T47D (cell line): ENCODE measurements around the gene FNTB.
"Not testable (repeated sequence)": the region's sequence is repeated elsewhere in the genome, so short reads cannot be mapped to it uniquely, and the experiment has no call there.

Experiments used
- DNase-seq, 2 experiments: peaks; one replicate each; pipeline versions ENCODE4 v3.0.0 to v3.0.0-alpha.2; 2011 to 2012; ENCODE audit warnings: low read depth in 1 of 2, low spot score in 1 of 2
- JUND ChIP-seq: IDR thresholded peaks from 2 replicates; pipeline ENCODE4 v1.6.1; 2012; ENCODE audit warnings: low read depth
- in situ Hi-C: cut with HindIII; loops from 2 replicates; pipeline ENCODE4 v1.10.0; 2016; ENCODE audit warnings: low sequenced_read_pairs, low pct_unique_long_range_greater_than_20kb

Gene FNTB

GRCh38 chr14:65015391-65015790 lies 28.7 kb downstream of the FNTB start:
- DNase-seq = no peak
- in situ Hi-C loops = no loop called here
- no peak for TF ChIP-seq JUND

GRCh38 chr14:65016471-65016870 lies 29.8 kb downstream of the FNTB start:
- no peak for TF ChIP-seq JUND

GRCh38 chr14:65019944-65020566 lies 33.4 kb downstream of the FNTB start:
- DNase-seq = peak; percentile 35 to 77
- TF ChIP-seq JUND = no peak
- in situ Hi-C loops = no loop called here

More at GRCh38 chr14:65016471-65016870, 29.8 kb downstream of the FNTB start:
- in situ Hi-C loops = no loop called here
- no peak for DNase-seq

DNA sequence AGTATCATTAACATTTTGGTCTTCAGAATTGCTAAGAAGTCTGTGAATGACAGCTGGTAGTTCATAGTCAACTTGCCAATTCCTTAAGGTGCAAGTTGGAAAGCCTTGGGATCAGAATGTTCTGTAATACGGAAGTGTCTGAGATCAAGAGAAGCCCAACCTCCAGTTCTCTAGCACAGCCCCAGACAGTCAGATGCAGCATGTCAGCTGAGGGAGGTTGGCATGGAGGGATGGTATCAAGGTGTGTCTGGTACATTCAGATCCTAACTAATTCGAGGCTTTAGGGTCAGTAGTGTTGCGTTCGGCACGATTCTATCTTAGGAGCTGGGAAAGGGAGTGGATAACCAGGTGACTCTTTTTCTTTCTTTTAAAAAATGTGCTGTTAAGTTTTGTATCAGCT lies 38.3 kb downstream of the FNTB start:
- no peak for DNase-seq
- TF ChIP-seq JUND = no peak
- in situ Hi-C loops = no loop called here

DNA sequence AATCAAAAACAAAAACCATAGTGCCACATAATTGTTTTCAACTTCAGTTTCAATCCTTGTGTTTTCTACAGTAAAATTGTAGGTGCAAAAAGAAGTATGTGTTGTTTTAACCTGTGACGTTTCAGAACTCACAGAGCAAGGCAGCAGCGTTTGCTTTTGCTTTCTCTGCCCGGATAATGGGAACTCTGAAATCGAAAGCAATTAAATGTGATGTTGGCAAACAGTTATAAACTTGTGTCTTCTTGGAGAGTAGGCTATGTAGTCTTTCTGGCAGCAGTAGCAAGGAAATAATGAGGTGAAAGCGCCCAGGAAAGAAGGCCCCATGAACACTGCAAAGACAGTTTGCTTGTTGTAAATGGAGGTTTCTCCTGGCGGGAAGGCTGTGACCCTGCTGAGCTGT lies 39.1 kb downstream of the FNTB start:
- no peak for TF ChIP-seq JUND
- in situ Hi-C loops = no loop called here
- DNase-seq = no peak

DNA sequence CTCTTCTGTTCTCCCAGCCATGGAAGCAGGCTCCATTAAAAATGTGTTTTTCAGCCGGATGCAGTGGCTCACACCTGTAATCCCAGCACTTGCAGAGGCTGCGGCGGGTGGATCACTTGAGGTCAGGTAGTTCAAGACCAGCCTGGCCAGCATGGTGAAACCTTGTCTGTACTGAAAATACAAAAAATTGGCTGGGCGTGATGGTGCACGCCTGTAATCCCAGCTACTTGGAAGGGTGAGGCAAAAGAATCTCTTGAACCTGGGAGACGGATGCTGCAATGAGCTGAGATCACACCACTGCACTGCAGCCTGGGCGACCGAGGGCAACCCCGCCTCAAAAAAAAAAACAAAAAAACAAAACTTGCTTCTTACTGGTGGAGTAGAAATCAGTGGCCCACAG lies 39.8 kb downstream of the FNTB start:
- in situ Hi-C loops = no loop called here
- no peak for TF ChIP-seq JUND
- no peak for DNase-seq

DNA sequence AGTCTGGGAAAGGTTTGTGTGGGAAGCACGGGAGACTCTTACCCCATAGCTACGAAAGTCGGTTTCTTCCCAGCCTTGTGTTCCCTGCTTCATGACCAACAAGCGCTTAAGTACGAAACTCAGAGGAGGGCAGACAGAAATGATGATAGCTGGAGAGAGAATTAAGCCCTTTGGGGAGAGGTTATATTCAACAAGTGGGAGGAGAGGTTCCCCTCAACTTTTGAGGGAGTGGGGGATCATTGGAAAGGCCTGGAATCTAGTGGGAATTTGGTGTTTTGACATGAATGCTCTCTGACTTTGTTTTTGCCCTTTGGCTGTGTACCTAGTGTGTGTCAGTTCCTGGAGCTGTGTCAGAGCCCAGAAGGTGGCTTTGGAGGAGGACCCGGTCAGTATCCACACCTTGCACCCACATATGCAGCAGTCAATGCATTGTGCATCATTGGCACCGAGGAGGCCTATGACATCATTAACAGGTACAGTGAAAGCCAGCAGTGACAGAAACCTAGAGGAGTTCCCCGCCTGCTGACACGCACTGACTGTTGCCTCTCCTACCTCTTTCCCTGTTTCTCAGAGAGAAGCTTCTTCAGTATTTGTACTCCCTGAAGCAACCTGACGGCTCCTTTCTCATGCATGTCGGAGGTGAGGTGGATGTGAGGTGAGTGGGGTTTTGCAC lies 40.6 kb downstream of the FNTB start:
- DNase-seq = no peak
- TF ChIP-seq JUND = no peak
- in situ Hi-C loops = no loop called here

DNA sequence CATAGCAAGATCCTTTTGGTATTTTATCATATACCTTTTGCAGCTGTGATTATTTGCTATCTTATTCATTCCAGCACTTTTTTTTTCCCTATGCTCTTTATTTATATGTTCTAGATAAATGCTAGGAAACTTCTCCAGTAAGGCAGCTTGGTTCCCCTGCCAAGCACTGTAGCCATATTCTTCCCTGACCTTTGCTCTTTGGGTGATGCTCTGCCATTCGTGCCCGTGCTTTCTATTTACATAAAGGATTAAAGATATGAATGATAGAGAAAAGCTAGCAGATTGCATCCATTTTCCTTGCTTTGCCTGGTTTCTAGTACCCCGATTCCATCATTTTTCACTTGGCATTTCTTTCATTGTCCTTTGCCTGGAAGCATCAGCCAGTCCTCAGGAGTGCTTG lies 42.2 kb downstream of the FNTB start:
- no peak for DNase-seq
- in situ Hi-C loops = no loop called here
- TF ChIP-seq JUND = no peak

DNA sequence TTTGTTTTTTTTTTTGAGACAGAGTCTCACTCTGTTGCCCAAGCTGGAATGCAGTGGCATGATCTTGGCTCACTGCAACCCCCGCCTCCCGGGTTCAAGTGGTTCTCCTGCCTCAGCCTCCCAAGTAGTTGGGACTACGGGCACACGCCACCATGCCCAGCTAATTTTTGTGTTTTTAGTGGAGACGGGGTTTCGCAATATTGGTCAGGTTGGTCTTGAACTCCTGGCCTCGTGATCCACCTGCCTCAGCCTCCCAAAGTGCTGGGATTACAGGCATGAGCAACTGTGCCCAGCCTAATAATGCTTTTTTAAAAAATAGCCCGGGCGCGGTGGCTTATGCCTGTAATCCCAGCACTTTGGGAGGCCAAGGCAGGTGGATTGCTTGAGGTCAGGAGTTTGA lies 44.6 kb downstream of the FNTB start:
- in situ Hi-C loops, DNase-seq: not testable (repeated sequence)

DNA sequence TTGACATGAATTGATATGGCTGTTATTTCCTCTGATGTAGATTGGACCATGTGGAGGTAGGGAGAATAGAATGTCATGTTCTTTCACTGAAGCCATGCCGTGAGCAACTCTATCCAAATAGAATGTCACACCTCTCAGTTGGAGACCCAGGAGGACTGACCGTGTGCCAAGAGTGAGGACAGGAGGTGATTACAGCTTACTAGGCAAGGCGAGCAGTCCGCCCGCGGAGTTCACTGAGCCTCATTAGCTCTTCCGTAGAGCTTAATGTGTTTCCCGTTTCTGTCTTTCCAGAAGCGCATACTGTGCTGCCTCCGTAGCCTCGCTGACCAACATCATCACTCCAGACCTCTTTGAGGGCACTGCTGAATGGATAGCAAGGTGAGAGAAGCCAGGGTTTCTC lies 45.6 kb downstream of the FNTB start:
- TF ChIP-seq JUND = no peak
- no peak for DNase-seq
- in situ Hi-C loops = no loop called here

- no peak for DNase-seq
- in situ Hi-C loops = no loop called here
- no peak for TF ChIP-seq JUND
Observed at GRCh38 chr14:65033181-65033580, 46.5 kb downstream of the FNTB start.

DNA sequence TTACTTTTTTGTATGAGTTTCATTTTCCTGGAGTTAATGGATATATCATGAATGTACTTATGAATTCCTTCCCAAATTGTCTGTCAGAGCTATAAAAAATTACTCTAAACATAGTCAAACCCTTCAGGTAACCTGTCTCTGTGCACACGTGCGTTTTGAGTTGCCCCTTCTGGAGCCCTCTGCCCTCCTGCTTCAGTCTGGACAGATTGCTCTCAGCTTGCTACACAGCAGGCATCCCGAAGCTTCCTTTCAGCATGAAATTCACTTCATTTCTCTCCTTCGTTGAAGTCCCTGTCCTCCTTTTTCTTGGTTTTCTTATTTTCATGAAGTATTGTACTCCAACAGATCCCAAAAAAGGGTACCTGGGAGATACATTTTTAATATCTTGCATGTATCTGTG lies 47.3 kb downstream of the FNTB start:
- no peak for TF ChIP-seq JUND
- in situ Hi-C loops = no loop called here
- no peak for DNase-seq

GRCh38 chr14:65035049-65035448 lies 48.4 kb downstream of the FNTB start:
- no peak for TF ChIP-seq JUND
- in situ Hi-C loops = no loop called here
- DNase-seq = peak in 1 of 2 experiments; percentile 19

- no peak for TF ChIP-seq JUND
- DNase-seq = no peak
- in situ Hi-C loops = no loop called here
Observed at GRCh38 chr14:65038966-65039365, 52.3 kb downstream of the FNTB start.
